ENCODE results near the gene WNT11.

DNA sequence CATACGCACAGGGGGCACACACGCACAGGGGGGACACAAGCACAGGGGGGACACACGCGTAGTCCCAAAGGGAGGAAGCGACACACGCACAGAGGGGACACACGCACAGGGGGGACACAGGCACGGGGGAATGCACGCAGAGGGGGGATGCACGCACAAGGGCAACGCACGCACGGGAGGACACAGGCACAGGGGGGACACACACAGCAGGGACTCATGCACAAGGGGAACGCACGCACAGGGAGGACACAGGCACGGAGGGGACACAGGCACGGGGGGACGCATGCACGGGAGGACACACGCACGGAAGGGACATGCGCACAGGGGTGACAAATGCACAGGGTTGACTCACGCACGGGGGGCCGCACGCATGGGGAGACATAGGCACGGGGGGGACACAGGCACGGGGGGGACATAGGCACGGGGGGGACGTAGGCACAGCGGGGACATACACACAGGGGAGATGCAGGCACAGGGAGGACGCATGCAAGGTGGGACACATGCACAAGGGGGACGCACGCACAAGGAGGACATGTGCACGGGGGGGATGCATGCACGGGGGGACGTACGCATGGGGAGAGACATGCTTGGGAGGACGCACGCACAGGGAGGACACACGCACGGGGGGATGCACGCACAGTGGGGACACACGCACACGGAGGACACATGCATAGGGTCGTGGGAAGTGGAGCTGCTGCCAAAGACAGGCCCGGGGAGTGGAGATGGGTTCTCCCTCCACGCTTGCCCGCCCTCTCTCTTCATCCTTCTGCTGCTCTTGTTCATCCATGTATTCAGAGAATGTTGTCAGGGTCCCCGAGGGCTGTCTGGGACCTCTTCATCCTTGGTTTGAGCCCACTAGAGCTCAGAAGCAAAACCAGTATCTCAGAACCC lies 41.2 kb downstream of the WNT11 start:
- TF ChIP-seq, protein P1, sequence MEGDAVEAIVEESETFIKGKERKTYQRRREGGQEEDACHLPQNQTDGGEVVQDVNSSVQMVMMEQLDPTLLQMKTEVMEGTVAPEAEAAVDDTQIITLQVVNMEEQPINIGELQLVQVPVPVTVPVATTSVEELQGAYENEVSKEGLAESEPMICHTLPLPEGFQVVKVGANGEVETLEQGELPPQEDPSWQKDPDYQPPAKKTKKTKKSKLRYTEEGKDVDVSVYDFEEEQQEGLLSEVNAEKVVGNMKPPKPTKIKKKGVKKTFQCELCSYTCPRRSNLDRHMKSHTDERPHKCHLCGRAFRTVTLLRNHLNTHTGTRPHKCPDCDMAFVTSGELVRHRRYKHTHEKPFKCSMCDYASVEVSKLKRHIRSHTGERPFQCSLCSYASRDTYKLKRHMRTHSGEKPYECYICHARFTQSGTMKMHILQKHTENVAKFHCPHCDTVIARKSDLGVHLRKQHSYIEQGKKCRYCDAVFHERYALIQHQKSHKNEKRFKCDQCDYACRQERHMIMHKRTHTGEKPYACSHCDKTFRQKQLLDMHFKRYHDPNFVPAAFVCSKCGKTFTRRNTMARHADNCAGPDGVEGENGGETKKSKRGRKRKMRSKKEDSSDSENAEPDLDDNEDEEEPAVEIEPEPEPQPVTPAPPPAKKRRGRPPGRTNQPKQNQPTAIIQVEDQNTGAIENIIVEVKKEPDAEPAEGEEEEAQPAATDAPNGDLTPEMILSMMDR (IDR thresholded peaks at IDR 0.05; ENCODE audit: low read length): no peak
- no peak for TF ChIP-seq EZH2phosphoT487 (IDR thresholded peaks at IDR 0.05; ENCODE audit: low read length)

Data from MM.1S (cell line).